PC-3 (cell line): ENCODE data around the gene CACNA1H. TPM values are rescaled to one million over a fixed set of nuclear protein-coding genes. Genes with fewer than 3 reads are reported as not detected.

Experiments
- ATAC-seq: fragments of 200-7000 bp; cut with Tn5 transposase; 2 replicates; pipeline ENCODE4 v1.9.1; 2020; ENCODE audit warnings: mild to moderate bottlenecking, moderate library complexity
- BruUV-seq: library from RNA; stranded (reverse); fragments of 400-500 nt; replicated peaks from 2 replicates; lab custom pipeline; 2021; lab: Mats Ljungman, UMichigan
- CTCF ChIA-PET: fragments of 300-600 bp; sonication (Branson Sonifier 250); formaldehyde crosslinking; loops from one replicate; lab custom pipeline; 2022; ENCODE audit warnings: antibody characterized with exemption; lab: Charles Lee
- POLR2A ChIA-PET: fragments of 300-600 bp; sonication (Branson Sonifier 250); formaldehyde crosslinking; loops from one replicate; lab custom pipeline; 2022; ENCODE audit warnings: antibody characterized with exemption; ENCODE audit not compliant: unreplicated experiment; lab: Charles Lee
- DNase-seq: peaks from one replicate; pipeline ENCODE4 v3.0.0-alpha.2; 2015
- H2AFZ ChIP-seq: fragments of 300-600 bp; sonication (generic); 2 replicates; pipeline ENCODE4 v1.6.0; 2016; ENCODE audit warnings: antibody characterized with exemption, low read length
- H3F3A ChIP-seq: fragments of 300-600 bp; sonication (generic); one replicate; pipeline ENCODE4 v1.6.0; 2017; ENCODE audit warnings: antibody characterized with exemption, low read length, control low read depth, mild to moderate bottlenecking; ENCODE audit not compliant: unreplicated experiment
- H3K27ac ChIP-seq: fragments of 300-600 bp; sonication (generic); 2 replicates; pipeline ENCODE4 v1.5.1; 2016; ENCODE audit warnings: mild to moderate bottlenecking, low read length
- H3K27me3 ChIP-seq: fragments of 300-600 bp; sonication (generic); 2 replicates; pipeline ENCODE4 v1.6.1; 2016; ENCODE audit warnings: low read length, mixed read lengths
- H3K36me3 ChIP-seq: fragments of 300-600 bp; sonication (generic); 2 replicates; pipeline ENCODE4 v1.6.1; 2016; ENCODE audit warnings: low read depth, mixed run types, low read length, mixed read lengths
- H3K4me1 ChIP-seq: fragments of 300-600 bp; sonication (generic); 2 replicates; pipeline ENCODE4 v1.5.1; 2016; ENCODE audit warnings: low read length; ENCODE audit not compliant: insufficient read depth
- H3K4me2 ChIP-seq: fragments of 300-600 bp; sonication (generic); 2 replicates; pipeline ENCODE4 v1.6.0; 2016; ENCODE audit warnings: low read length
- H3K4me3 ChIP-seq: fragments of 300-600 bp; sonication (generic); 2 replicates; pipeline ENCODE4 v1.5.1; 2016; ENCODE audit warnings: mild to moderate bottlenecking, low read length, mixed read lengths
- H3K79me2 ChIP-seq: fragments of 300-600 bp; sonication (generic); 2 replicates; pipeline ENCODE4 v1.6.1; 2017; ENCODE audit warnings: low read length, mixed read lengths
- H3K9ac ChIP-seq: fragments of 300-600 bp; sonication (generic); 2 replicates; pipeline ENCODE4 v1.6.0; 2016; ENCODE audit warnings: mild to moderate bottlenecking, low read length
- H3K9me2 ChIP-seq: fragments of 300-600 bp; sonication (generic); replicated peaks from 2 replicates; pipeline ENCODE4 v1.6.1; 2016; ENCODE audit warnings: mixed run types, low read length, mixed read lengths
- H3K9me3 ChIP-seq: fragments of 300-600 bp; sonication (generic); 2 replicates; pipeline ENCODE4 v1.6.1; 2016; ENCODE audit warnings: low read length, mixed read lengths
- H4K20me1 ChIP-seq: fragments of 300-600 bp; sonication (generic); 2 replicates; pipeline ENCODE4 v1.6.1; 2016; ENCODE audit warnings: low read length, mixed read lengths
- EZH2 ChIP-seq: fragments of 300-600 bp; sonication (generic); IDR thresholded peaks from one replicate; pipeline ENCODE4 v1.6.1; 2017; ENCODE audit warnings: antibody characterized with exemption, mild to moderate bottlenecking, low read length; ENCODE audit not compliant: unreplicated experiment
- EZH2phosphoT487 ChIP-seq: fragments of 300-600 bp; sonication (generic); IDR thresholded peaks from 2 replicates; pipeline ENCODE4 v1.6.1; 2018; ENCODE audit warnings: mild to moderate bottlenecking, antibody characterized with exemption, low read length, borderline replicate concordance
- intact Hi-C: fragments of 100-400 bp; cut with micrococcal nuclease; formaldehyde crosslinking; loops from 2 replicates; pipeline ENCODE4 v1.9.0; 2023
- total RNA-seq: library from RNA; depleted of rRNA; stranded (reverse); fragments of >200 nt; gene quantifications from 2 replicates; pipeline ENCODE4 v1.2.3, GENCODE V29; 2014
- TF ChIP-seq, protein P1 (sequence below): fragments of 300-600 bp; sonication (generic); conservative IDR thresholded peaks from 2 replicates; pipeline ENCODE4 v1.5.1; 2017; ENCODE audit warnings: antibody characterized with exemption, low read depth, mild to moderate bottlenecking, low read length

Gene CACNA1H
- total RNA-seq, 1 experiment from 2014 or later: 4.1 TPM

DNA sequence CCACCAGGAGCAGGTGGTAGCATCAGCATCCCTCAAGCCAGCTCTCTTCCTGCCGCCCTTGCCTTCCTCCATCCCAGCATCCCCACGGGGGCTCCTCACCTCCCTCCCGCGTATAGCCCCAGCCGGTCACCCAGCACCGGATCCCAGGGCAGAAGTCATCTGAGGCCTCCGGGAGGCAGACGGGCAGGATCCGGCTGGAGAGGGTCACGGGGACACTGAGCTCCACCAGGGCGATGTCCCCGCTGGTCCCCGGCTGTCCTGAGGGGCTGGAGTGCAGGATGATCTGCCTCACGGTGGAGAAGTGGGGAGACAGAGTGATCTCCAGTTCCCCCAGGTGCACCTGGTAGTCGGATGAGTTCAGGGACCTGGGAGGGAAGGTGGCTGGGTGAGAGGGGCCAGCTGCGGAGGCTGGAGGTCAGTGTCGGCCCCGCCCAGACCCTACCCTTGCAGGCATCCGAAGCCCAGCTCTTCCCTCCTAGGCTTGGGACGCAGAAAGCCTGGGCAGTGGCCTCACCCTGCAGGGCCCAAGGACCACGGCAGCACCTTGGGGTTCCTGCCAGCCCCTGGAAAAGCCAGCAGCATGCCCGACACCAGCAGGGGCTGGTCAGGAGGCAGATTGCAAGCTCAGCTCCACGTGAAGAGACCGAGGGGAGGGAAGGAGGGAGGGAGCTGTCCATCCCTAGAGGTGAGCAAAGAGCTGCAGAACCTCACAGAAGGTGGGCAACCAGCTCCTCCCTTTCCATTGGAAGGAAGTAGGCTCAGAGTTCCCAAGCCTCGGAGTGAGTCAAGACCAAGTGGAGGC, 69.8 kb downstream of the CACNA1H start:
- Histone ChIP-seq H3K79me2 (no peaks in the 10 kb centered on the region), H3K27ac (no peak overlapping the region), H3K9me3 (no peaks in the 10 kb centered on the region), H3K9me2 (no peaks in the 10 kb centered on the region), H3K4me3 (no peak overlapping the region), H3K4me1 (no peaks in the 10 kb centered on the region), H3K27me3 (no peaks in the 10 kb centered on the region), H3K36me3 (no peaks in the 10 kb centered on the region), H3F3A (no peaks in the 10 kb centered on the region), H3K4me2 (no peak overlapping the region), H2AFZ (no peak overlapping the region), H3K9ac (no peak overlapping the region), H4K20me1 (no peaks in the 10 kb centered on the region)
- intact Hi-C loops: no loop called here
- ATAC-seq (no peak), DNase-seq (no peak)
- BruUV-seq: no TSS peak
- ChIA-PET CTCF (no interaction called here), POLR2A (no interaction called here)
- TF ChIP-seq EZH2phosphoT487 (no peak), EZH2 (no peak)
- TF ChIP-seq, protein P1, sequence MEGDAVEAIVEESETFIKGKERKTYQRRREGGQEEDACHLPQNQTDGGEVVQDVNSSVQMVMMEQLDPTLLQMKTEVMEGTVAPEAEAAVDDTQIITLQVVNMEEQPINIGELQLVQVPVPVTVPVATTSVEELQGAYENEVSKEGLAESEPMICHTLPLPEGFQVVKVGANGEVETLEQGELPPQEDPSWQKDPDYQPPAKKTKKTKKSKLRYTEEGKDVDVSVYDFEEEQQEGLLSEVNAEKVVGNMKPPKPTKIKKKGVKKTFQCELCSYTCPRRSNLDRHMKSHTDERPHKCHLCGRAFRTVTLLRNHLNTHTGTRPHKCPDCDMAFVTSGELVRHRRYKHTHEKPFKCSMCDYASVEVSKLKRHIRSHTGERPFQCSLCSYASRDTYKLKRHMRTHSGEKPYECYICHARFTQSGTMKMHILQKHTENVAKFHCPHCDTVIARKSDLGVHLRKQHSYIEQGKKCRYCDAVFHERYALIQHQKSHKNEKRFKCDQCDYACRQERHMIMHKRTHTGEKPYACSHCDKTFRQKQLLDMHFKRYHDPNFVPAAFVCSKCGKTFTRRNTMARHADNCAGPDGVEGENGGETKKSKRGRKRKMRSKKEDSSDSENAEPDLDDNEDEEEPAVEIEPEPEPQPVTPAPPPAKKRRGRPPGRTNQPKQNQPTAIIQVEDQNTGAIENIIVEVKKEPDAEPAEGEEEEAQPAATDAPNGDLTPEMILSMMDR: no peak

DNA sequence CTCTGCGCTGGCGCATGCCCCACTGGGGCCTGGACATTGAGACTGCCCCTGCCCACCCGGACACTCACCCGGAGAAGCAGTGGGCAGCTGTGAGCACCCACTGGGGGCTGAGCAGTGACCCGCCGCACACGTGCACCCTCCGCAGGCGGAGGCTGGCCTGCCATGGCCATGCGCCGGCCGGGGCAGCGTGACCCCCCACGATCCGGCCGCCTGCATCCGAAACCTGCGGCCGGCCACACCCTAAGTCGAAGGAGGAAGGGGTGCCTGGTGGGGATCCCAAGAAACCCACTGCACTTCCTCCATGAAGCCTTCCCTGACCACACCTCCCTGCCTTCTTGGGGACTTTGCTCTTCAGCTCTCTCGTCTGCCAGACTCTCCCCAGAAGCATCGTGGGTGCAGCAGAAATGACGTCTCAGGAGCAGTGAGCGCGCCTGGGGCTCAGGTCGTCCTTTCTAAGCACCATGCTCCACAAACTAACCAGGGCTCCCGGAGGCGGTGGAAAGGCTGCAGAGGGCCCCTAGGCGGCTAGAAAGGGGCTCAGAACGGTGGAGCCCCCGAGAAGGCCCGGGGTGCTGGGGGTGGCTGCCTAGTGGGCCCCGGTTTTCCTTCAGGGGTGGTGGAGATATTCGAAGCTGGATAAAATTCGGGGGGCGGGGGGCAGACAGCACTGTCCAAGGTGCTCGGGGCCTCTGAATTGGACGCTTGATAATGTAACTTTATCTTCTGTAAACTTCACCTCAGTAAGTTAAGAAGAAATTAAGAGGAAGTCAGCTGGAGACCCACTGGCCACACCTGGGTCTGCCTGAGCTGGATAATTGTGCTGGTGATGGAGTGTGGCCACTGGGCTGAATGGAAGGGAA, 70.7 kb downstream of the CACNA1H start:
- H3K9ac ChIP-seq: no peak overlapping the region
- no peaks in the 10 kb centered on the region for H3K4me1 ChIP-seq
- no peaks in the 10 kb centered on the region for H3K36me3 ChIP-seq
- DNase-seq (no peak), ATAC-seq (no peak)
- no peaks in the 10 kb centered on the region for H3K27me3 ChIP-seq
- H3K79me2 ChIP-seq: no peaks in the 10 kb centered on the region
- CTCF ChIA-PET: no interaction called here
- H2AFZ ChIP-seq: no peak overlapping the region
- H3K9me3 ChIP-seq: no peaks in the 10 kb centered on the region
- H4K20me1 ChIP-seq: no peaks in the 10 kb centered on the region
- H3K4me3 ChIP-seq: no peak overlapping the region
- POLR2A ChIA-PET: no interaction called here
- TF ChIP-seq EZH2 (no peak), EZH2phosphoT487 (no peak)
- TF ChIP-seq, protein P1: no peak
- no peak overlapping the region for H3K4me2 ChIP-seq
- no TSS peak for BruUV-seq
- H3F3A ChIP-seq: no peaks in the 10 kb centered on the region
- intact Hi-C loops: no loop called here
- H3K27ac ChIP-seq: no peak overlapping the region
- H3K9me2 ChIP-seq: no peaks in the 10 kb centered on the region
